ENCODE measurements around the gene ZFAND3.

The ZFAND3 gene

GRCh38 chr6:38127284-38127683, 307.8 kb downstream of the ZFAND3 start:
- Mint-ChIP-seq H3K9me3 (peaks cover 3% of the 10 kb centered on the region), H3K27ac (no peak overlapping the region), H3K4me1 (peaks cover 15% of the 10 kb centered on the region), H3K36me3 (peaks cover 84% of the 10 kb centered on the region), H3K27me3 (no peaks in the 10 kb centered on the region), H3K4me3 (no peak overlapping the region)
- ATAC-seq = no peak

GRCh38 chr6:38131527-38131965, 312.0 kb downstream of the ZFAND3 start:
- no peak overlapping the region for H3K27ac Mint-ChIP-seq
- H3K4me1 Mint-ChIP-seq = peaks cover 15% of the 10 kb centered on the region
- H3K36me3 Mint-ChIP-seq = peaks cover 69% of the 10 kb centered on the region
- H3K9me3 Mint-ChIP-seq = peaks cover 3% of the 10 kb centered on the region
- no peaks in the 10 kb centered on the region for H3K27me3 Mint-ChIP-seq
- peak; percentile 53 for ATAC-seq
- no peak overlapping the region for H3K4me3 Mint-ChIP-seq

GRCh38 chr6:38133932-38134703, 314.6 kb downstream of the ZFAND3 start:
- Mint-ChIP-seq H3K9me3 (peaks cover 3% of the 10 kb centered on the region), H3K27me3 (no peaks in the 10 kb centered on the region), H3K4me1 (peaks cover 22% of the 10 kb centered on the region), H3K36me3 (peaks cover 65% of the 10 kb centered on the region), H3K27ac (no peak overlapping the region), H3K4me3 (no peak overlapping the region)
- no peak for ATAC-seq

DNA sequence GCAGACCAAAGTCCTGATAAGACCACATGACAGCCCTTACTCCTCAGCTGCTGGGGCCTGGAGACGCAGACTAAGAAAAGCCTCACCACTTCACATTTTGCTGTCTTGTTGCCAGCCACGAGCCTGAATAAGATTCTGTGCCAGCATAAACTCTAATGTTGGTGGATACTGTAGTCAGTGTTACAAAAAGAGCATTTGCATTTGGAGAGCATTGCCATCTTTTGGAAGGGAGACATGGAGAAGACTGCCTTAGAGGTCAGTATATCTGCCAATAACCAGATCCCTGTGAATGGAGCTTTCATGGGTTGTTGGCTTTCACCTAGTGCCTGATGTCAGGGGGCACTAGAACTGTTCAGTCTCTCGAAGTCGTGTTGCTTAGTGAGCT, 315.2 kb downstream of the ZFAND3 start:
- Mint-ChIP-seq H3K4me1 (peaks cover 25% of the 10 kb centered on the region), H3K27me3 (no peaks in the 10 kb centered on the region), H3K4me3 (no peak overlapping the region), H3K36me3 (peaks cover 65% of the 10 kb centered on the region), H3K9me3 (no peaks in the 10 kb centered on the region), H3K27ac (no peak overlapping the region)
- ATAC-seq = no peak

GRCh38 chr6:38136547-38136946, 317.0 kb downstream of the ZFAND3 start:
- Mint-ChIP-seq H3K27ac (no peak overlapping the region), H3K36me3 (peaks cover 59% of the 10 kb centered on the region)

DNA sequence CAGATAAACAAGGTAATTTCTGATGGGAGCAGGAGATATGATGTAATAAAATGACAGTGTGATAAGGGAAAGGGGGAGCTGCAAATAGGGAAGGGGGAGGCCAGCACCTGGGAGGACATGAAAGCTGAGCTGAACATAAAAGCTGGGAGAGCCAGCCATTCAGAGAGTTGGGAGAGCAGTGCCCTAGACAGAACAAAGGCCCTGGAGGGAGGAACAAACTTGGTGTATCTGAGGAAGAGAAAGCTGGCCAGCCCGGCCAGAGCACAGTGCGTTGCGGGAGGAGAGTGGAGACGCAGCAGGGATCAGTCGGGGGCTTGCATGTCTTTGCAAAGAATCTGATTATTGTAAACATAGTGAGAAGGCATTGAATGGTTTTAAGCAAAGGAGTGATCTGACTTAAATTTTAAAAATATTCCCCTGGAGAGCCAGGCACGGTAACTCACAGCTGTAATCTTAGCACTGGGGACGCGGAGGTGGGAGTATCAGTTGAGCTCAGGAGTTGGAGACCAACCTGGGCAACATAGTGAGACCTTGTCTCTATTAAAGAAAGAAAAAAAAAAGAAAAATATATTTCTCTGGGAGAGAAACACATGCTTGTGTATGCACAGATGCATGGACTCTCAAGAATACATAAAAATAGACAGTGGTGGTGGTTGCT, 318.2 kb downstream of the ZFAND3 start:
- Mint-ChIP-seq H3K27me3 (no peaks in the 10 kb centered on the region), H3K9me3 (no peaks in the 10 kb centered on the region), H3K4me1 (peaks cover 21% of the 10 kb centered on the region), H3K4me3 (no peak overlapping the region), H3K36me3 (peaks cover 56% of the 10 kb centered on the region), H3K27ac (no peak overlapping the region)
- no peak for ATAC-seq

More at GRCh38 chr6:38136547-38136946, 317.0 kb downstream of the ZFAND3 start:
- Mint-ChIP-seq H3K9me3 (no peaks in the 10 kb centered on the region), H3K4me1 (peaks cover 23% of the 10 kb centered on the region), H3K27me3 (no peaks in the 10 kb centered on the region), H3K4me3 (no peak overlapping the region)
- no peak for ATAC-seq

DNA sequence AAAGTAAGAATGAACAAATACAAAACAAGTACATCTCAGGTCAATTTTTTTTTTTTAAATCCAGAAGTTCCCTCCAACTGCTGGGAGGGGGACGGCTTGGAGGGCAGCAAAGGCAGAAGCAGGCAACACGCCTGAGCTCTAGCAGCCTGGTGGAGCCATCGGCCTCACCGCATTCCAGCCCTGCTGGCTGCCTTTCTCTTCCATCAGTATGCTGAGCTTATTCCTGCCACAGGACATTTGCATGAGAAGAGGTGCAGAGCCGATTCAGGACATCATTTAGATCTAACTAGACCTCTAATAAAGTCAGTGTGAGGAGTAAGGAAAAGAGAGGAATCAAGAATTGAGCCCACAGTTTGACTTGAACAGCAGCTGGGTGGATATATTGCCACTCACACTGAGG, 318.8 kb downstream of the ZFAND3 start:
- peaks cover 55% of the 10 kb centered on the region for H3K36me3 Mint-ChIP-seq
- ATAC-seq = no peak
- no peak overlapping the region for H3K4me3 Mint-ChIP-seq
- H3K27ac Mint-ChIP-seq = no peak overlapping the region
- H3K9me3 Mint-ChIP-seq = no peaks in the 10 kb centered on the region
- H3K27me3 Mint-ChIP-seq = no peaks in the 10 kb centered on the region
- H3K4me1 Mint-ChIP-seq = peaks cover 25% of the 10 kb centered on the region

- no peak for ATAC-seq
- H3K27ac Mint-ChIP-seq = peak overlapping the region; percentile 48
Measured at GRCh38 chr6:38141085-38141484, 321.6 kb downstream of the ZFAND3 start.

GRCh38 chr6:38141716-38142115, 322.2 kb downstream of the ZFAND3 start:
- peaks cover 31% of the 10 kb centered on the region for H3K4me1 Mint-ChIP-seq
- peaks cover 57% of the 10 kb centered on the region for H3K36me3 Mint-ChIP-seq
- no peak for ATAC-seq
- no peak overlapping the region for H3K27ac Mint-ChIP-seq
- no peaks in the 10 kb centered on the region for H3K27me3 Mint-ChIP-seq
- no peak overlapping the region for H3K4me3 Mint-ChIP-seq
- no peaks in the 10 kb centered on the region for H3K9me3 Mint-ChIP-seq

More at GRCh38 chr6:38141085-38141484, 321.6 kb downstream of the ZFAND3 start:
- H3K4me1 Mint-ChIP-seq = peaks cover 29% of the 10 kb centered on the region
- H3K36me3 Mint-ChIP-seq = peaks cover 51% of the 10 kb centered on the region
- no peaks in the 10 kb centered on the region for H3K9me3 Mint-ChIP-seq
- H3K27me3 Mint-ChIP-seq = no peaks in the 10 kb centered on the region
- no peak overlapping the region for H3K4me3 Mint-ChIP-seq

- H3K27ac Mint-ChIP-seq = no peak overlapping the region
- H3K27me3 Mint-ChIP-seq = no peaks in the 10 kb centered on the region
- no peak overlapping the region for H3K4me3 Mint-ChIP-seq
- peaks cover 28% of the 10 kb centered on the region for H3K4me1 Mint-ChIP-seq
- no peaks in the 10 kb centered on the region for H3K9me3 Mint-ChIP-seq
- no peak for ATAC-seq
- H3K36me3 Mint-ChIP-seq = peaks cover 57% of the 10 kb centered on the region
Measured at GRCh38 chr6:38142178-38142902, 322.8 kb downstream of the ZFAND3 start.

GRCh38 chr6:38143191-38144150, 323.9 kb downstream of the ZFAND3 start:
- Mint-ChIP-seq H3K27ac (no peak overlapping the region), H3K36me3 (peaks cover 55% of the 10 kb centered on the region)
- no peak for ATAC-seq

GRCh38 chr6:38144365-38144945, 324.9 kb downstream of the ZFAND3 start:
- H3K27ac Mint-ChIP-seq = no peak overlapping the region
- H3K4me1 Mint-ChIP-seq = peaks cover 23% of the 10 kb centered on the region
- H3K36me3 Mint-ChIP-seq = peaks cover 49% of the 10 kb centered on the region
- H3K27me3 Mint-ChIP-seq = no peaks in the 10 kb centered on the region
- no peak overlapping the region for H3K4me3 Mint-ChIP-seq
- ATAC-seq = no peak
- H3K9me3 Mint-ChIP-seq = no peaks in the 10 kb centered on the region

More at GRCh38 chr6:38143191-38144150, 323.9 kb downstream of the ZFAND3 start:
- H3K27me3 Mint-ChIP-seq = no peaks in the 10 kb centered on the region
- no peaks in the 10 kb centered on the region for H3K9me3 Mint-ChIP-seq
- no peak overlapping the region for H3K4me3 Mint-ChIP-seq
- peaks cover 24% of the 10 kb centered on the region for H3K4me1 Mint-ChIP-seq

DNA sequence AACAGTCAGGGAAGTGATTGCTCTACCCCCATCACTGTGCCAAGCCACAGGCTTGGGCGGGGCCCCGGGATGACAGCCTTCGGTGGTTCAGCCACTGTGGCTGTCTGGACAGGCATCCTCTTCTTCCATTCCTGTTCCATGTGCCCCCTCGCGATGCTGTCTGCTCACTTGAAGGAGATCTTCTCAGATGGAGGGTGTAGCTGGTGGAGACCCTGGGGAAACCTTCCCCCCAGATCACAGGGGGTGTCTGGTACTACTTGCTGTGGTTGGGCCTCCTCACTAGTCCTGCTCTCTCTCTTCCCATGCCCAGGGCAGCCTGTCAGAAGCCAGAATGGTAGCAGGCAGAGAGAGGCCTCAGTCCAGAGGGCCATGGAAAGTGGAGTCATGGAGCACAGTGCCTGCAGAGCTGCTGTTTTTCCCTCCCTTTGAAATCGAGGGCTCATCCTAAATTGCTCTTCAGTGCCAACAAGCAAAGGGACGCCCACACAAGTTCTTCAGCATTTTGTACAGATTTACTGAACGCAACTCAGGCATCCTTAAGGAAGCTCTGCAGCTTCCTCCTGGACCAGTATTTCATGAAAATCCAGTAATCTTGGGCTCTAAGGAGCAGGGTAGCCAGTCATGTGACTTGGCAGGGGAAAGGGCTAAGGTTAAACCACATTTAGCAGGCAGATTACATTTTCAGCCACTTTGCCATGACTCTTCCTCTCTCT, 326.6 kb downstream of the ZFAND3 start:
- H3K4me1 Mint-ChIP-seq = peaks cover 15% of the 10 kb centered on the region

GRCh38 chr6:38146734-38147027, 327.2 kb downstream of the ZFAND3 start:
- H3K4me3 Mint-ChIP-seq = no peak overlapping the region
- H3K9me3 Mint-ChIP-seq = no peaks in the 10 kb centered on the region
- H3K4me1 Mint-ChIP-seq = peaks cover 11% of the 10 kb centered on the region
- no peak overlapping the region for H3K27ac Mint-ChIP-seq
- H3K27me3 Mint-ChIP-seq = no peaks in the 10 kb centered on the region
- ATAC-seq = no peak
- H3K36me3 Mint-ChIP-seq = peaks cover 41% of the 10 kb centered on the region

More for the DNA sequence above, 326.6 kb downstream of the ZFAND3 start:
- Mint-ChIP-seq H3K36me3 (peaks cover 46% of the 10 kb centered on the region), H3K4me3 (no peak overlapping the region), H3K27me3 (no peaks in the 10 kb centered on the region), H3K9me3 (no peaks in the 10 kb centered on the region), H3K27ac (peak overlapping the region; percentile 10)
- no peak for ATAC-seq
